Vagina (tissue), 2 donors: ENCODE results near the gene GFI1B.

Experiments
- CTCF ChIP-seq, 3 experiments: fragments of 450-650 bp in 2 of 3; fragments of 200-600 bp in 1 of 3; sonication (generic) in 1 of 3; IDR thresholded peaks; one replicate each; pipeline ENCODE4 v1.5.1; 2017 to 2019; ENCODE audit warnings: antibody characterized with exemption in 3 of 3, mild to moderate bottlenecking in 2 of 3, moderate library complexity in 2 of 3
- POLR2A ChIP-seq, 2 donors: fragments of 450-650 bp; IDR thresholded peaks; one replicate each; pipeline ENCODE4 v1.6.1; 2017; ENCODE audit warnings: antibody characterized with exemption in 2 of 2, mild to moderate bottlenecking in 2 of 2, moderate library complexity in 2 of 2

GRCh38 chr9:133009906-133010582 lies 31.6 kb downstream of the GFI1B start:
- no peak for TF ChIP-seq CTCF (IDR thresholded peaks at IDR 0.05)
- no peak for TF ChIP-seq POLR2A (IDR thresholded peaks at IDR 0.05)
